Breast epithelium (tissue), 4 donors: Measurements from ENCODE around the gene CLK4. TPM values are rescaled to one million over a fixed set of nuclear protein-coding genes. Genes with fewer than 3 reads are reported as not detected.

ENCODE experiments used
- DNase-seq, 2 donors: peaks; one replicate each; pipeline ENCODE4 v3.0.0-alpha.2; 2019; ENCODE audit warnings: low spot score in 2 of 2
- H3K27ac ChIP-seq, 2 donors: fragments of 200-600 bp; sonication (generic) in 1 of 2; one replicate each; pipeline ENCODE4 v1.5.1; 2016 to 2019; ENCODE audit warnings: mild to moderate bottlenecking in 1 of 2
- H3K27me3 ChIP-seq, 2 donors: fragments of 200-600 bp; sonication (generic) in 1 of 2; one replicate each; pipeline versions ENCODE4 v1.5.1 to v1.6.0; 2017 to 2019; ENCODE audit warnings: control low read depth in 1 of 2, mild to moderate bottlenecking in 1 of 2
- H3K36me3 ChIP-seq: fragments of 200-600 bp; one replicate; pipeline ENCODE4 v1.5.1; 2019
- H3K4me1 ChIP-seq, 2 donors: fragments of 200-600 bp; sonication (generic); one replicate each; pipeline ENCODE4 v1.5.1; 2016 to 2019; ENCODE audit warnings: control low read depth in 1 of 2
- H3K4me3 ChIP-seq, 3 donors: fragments of 200-600 bp; sonication (generic); 1 replicate in 2 of 3; 2 replicates in 1 of 3; pipeline ENCODE4 v1.5.1; 2016 to 2019; ENCODE audit warnings: mild to moderate bottlenecking in 3 of 3, moderate library complexity in 2 of 3
- H3K9me3 ChIP-seq, 2 donors: fragments of 200-600 bp; sonication (generic) in 1 of 2; one replicate each; pipeline ENCODE4 v1.5.1; 2016 to 2019; ENCODE audit warnings: control low read depth in 1 of 2
- POLR2A ChIP-seq: fragments of 450-650 bp; IDR thresholded peaks from one replicate; pipeline ENCODE4 v1.6.1; 2016; ENCODE audit warnings: antibody characterized with exemption, mild to moderate bottlenecking, moderate library complexity
- POLR2AphosphoS5 ChIP-seq, 3 donors: sonication (generic); formaldehyde crosslinking; IDR thresholded peaks; one replicate each; pipeline ENCODE4 v1.6.1; 2017; ENCODE audit warnings: antibody characterized with exemption in 3 of 3
- intact Hi-C: fragments of 100-400 bp; cut with DNase I; formaldehyde crosslinking; loops from one replicate; pipeline ENCODE4 v1.15.1; 2023; ENCODE audit warnings: low total_unique reads
- total RNA-seq, 3 donors: library from RNA; depleted of rRNA; stranded (reverse); fragments of >200 nt; gene quantifications; one replicate each; pipeline ENCODE4 v1.1.0, GENCODE V29; 2016
- TF ChIP-seq, protein P1 (sequence below), 3 donors: fragments of 450-650 bp; IDR thresholded peaks; one replicate each; pipeline ENCODE4 v1.5.1; 2016 to 2017; ENCODE audit warnings: antibody characterized with exemption in 3 of 3, mild to moderate bottlenecking in 3 of 3, moderate library complexity in 3 of 3

Gene CLK4
- total RNA-seq, 3 donors from 2014 or later, result 39.0 to 73.2 (median 43.3) TPM

DNA sequence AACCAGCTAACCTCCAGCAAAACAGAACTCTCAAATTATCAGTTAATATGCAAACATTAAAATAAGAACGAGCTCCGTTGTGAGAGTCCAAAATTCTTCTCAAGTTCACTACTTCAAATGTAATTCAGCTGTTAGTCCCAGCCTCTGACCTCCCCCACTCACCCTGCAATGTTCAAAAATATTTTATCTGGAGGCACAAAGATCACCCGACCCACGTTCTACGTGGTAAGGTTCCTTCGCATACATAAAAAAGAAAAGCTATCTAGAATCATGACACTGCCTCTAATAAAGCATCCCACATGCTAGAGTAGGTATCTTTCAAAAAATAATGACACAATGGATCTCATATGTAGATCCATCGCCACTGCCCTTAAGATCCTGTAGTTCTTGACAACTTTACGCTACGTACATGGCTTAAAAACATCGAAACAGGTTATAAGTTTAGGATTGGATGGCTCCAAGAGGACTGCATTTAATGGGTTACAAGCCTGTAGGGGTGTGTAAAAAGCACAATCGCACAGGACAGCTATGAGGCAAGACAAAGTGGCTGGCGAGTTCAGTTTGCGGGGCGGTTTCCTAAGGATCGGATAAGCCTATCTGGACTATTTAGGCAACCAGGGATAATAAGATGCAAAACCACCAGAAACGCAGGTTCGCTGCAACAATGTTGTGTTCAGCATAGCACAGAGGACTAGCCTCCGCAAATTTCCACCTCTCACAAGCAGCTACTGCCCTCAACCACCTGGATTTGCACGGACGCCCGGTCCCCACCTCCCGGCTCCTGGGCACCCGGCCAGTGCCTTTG lies 969 bp downstream of the CLK4 start:
- DNase-seq, result no peak
- Histone ChIP-seq H3K9me3 (no peaks in the 10 kb centered on the region), H3K4me3 (peak overlapping the region; percentile 71 to 98 (median 87)), H3K36me3 (peaks cover 4% of the 10 kb centered on the region), H3K27me3 (no peaks in the 10 kb centered on the region), H3K4me1 (peaks cover 0 to 5% of the 10 kb centered on the region in 2 donors), H3K27ac (peak overlapping the region; percentile 98)
- intact Hi-C loops, result loop anchor here (5.0 kb wide), 1 partner anchor 1534 kb away; no protein-coding TSS in a partner anchor
- TF ChIP-seq, protein P1, sequence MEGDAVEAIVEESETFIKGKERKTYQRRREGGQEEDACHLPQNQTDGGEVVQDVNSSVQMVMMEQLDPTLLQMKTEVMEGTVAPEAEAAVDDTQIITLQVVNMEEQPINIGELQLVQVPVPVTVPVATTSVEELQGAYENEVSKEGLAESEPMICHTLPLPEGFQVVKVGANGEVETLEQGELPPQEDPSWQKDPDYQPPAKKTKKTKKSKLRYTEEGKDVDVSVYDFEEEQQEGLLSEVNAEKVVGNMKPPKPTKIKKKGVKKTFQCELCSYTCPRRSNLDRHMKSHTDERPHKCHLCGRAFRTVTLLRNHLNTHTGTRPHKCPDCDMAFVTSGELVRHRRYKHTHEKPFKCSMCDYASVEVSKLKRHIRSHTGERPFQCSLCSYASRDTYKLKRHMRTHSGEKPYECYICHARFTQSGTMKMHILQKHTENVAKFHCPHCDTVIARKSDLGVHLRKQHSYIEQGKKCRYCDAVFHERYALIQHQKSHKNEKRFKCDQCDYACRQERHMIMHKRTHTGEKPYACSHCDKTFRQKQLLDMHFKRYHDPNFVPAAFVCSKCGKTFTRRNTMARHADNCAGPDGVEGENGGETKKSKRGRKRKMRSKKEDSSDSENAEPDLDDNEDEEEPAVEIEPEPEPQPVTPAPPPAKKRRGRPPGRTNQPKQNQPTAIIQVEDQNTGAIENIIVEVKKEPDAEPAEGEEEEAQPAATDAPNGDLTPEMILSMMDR (IDR thresholded peaks at IDR 0.05), result no peak
- TF ChIP-seq POLR2AphosphoS5 (IDR thresholded peaks at IDR 0.05), result no peak
- no peak for TF ChIP-seq POLR2A

GRCh38 chr5:178624631-178625546 lies 2.0 kb downstream of the CLK4 start:
- no peaks in the 10 kb centered on the region for H3K27me3 ChIP-seq
- H3K4me3 ChIP-seq, result peak overlapping the region; percentile 71 to 98 (median 87)
- peaks cover 4% of the 10 kb centered on the region for H3K36me3 ChIP-seq
- TF ChIP-seq POLR2AphosphoS5 (IDR thresholded peaks at IDR 0.05), result no peak
- TF ChIP-seq, protein P1 (IDR thresholded peaks at IDR 0.05), result no peak
- TF ChIP-seq POLR2A, result no peak
- H3K27ac ChIP-seq, result no peak overlapping the region
- intact Hi-C loops, result loop anchor here (5.0 kb wide), 1 partner anchor 1533 kb away; no protein-coding TSS in a partner anchor
- H3K4me1 ChIP-seq, result peaks cover 0 to 5% of the 10 kb centered on the region in 2 donors
- no peaks in the 10 kb centered on the region for H3K9me3 ChIP-seq
- no peak for DNase-seq

- intact Hi-C loops, result no loop called here
- no peaks in the 10 kb centered on the region for H3K27me3 ChIP-seq
- no peaks in the 10 kb centered on the region for H3K9me3 ChIP-seq
- TF ChIP-seq POLR2A (no peak), POLR2AphosphoS5 (IDR thresholded peaks at IDR 0.05) (no peak)
- TF ChIP-seq, protein P1 (IDR thresholded peaks at IDR 0.05), result no peak
- peaks cover 4% of the 10 kb centered on the region for H3K36me3 ChIP-seq
- DNase-seq, result no peak
- H3K27ac ChIP-seq, result no peak overlapping the region
- H3K4me1 ChIP-seq, result peaks cover 0 to 5% of the 10 kb centered on the region in 2 donors
- H3K4me3 ChIP-seq, result no peak overlapping the region
These were observed 4.1 kb downstream of the CLK4 start for GRCh38 chr5:178622679-178623247.

- H3K27ac ChIP-seq, result no peak overlapping the region
- intact Hi-C loops, result no loop called here
- H3K27me3 ChIP-seq, result no peaks in the 10 kb centered on the region
- no peak overlapping the region for H3K4me3 ChIP-seq
- H3K36me3 ChIP-seq, result peaks cover 4% of the 10 kb centered on the region
- no peaks in the 10 kb centered on the region for H3K9me3 ChIP-seq
- TF ChIP-seq POLR2AphosphoS5 (IDR thresholded peaks at IDR 0.05), result no peak
- no peak for TF ChIP-seq POLR2A
- TF ChIP-seq, protein P1 (IDR thresholded peaks at IDR 0.05), result no peak
- H3K4me1 ChIP-seq, result peaks cover 0 to under 1% of the 10 kb centered on the region in 2 donors
- DNase-seq, result no peak
These were observed 7.5 kb downstream of the CLK4 start for GRCh38 chr5:178619390-178619789.
